ENCODE measurements around the gene CMTR2.
A peak's percentile ranks its signal among the peaks of the same experiment; 100 is the strongest.
"Not testable (repeated sequence)": the region's sequence is repeated elsewhere in the genome, so short reads cannot be mapped to it uniquely, and the experiment has no call there.

Gene CMTR2, protein sequence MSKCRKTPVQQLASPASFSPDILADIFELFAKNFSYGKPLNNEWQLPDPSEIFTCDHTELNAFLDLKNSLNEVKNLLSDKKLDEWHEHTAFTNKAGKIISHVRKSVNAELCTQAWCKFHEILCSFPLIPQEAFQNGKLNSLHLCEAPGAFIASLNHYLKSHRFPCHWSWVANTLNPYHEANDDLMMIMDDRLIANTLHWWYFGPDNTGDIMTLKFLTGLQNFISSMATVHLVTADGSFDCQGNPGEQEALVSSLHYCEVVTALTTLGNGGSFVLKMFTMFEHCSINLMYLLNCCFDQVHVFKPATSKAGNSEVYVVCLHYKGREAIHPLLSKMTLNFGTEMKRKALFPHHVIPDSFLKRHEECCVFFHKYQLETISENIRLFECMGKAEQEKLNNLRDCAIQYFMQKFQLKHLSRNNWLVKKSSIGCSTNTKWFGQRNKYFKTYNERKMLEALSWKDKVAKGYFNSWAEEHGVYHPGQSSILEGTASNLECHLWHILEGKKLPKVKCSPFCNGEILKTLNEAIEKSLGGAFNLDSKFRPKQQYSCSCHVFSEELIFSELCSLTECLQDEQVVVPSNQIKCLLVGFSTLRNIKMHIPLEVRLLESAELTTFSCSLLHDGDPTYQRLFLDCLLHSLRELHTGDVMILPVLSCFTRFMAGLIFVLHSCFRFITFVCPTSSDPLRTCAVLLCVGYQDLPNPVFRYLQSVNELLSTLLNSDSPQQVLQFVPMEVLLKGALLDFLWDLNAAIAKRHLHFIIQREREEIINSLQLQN

DNA sequence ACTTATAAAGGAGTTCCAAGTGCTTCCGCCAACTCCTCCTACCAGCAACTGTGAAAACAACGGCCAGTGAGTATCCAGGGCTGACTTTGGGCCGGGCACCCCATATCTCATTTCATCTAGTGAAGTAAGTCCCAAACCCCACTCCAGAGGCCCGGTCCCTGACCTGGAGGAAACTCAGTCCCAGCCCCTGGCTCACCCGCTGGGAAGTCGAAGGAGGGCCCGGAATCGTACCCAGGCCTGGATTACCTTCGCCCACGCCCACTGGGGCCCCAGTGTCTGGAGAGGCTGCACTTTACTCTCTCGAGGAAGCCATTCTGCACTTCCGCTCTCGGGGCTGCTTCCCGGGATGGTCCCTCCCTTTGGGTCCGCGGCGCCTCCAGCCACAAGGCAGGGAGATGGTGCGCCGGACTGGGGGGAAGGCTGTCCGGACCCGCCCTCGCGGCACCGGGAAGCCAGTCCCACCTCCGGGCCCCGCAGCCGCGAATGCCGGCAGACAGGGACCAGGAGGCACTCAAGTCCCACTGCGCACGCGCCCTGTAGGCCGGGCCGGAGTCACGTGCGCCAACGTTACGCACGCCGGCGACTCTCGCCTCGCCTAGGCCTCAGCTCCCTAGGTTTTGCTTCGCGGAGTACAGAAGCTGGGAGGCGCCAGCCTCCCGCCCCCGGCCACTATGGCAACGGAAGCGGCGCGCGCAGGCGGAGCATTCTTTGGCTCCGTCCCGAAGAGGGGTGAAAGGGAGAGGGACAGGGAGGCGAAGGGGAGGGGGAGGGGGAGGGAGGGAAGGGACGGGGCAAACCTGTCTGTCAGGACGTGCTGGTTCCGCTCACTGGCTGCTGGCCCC, at the start of gene CMTR2:
Gene CMTR2 (minus strand): TSS at position 513 of the 842 bp plus-strand sequence. CDS start 3,482 bp downstream, outside the sequence.
- peak; percentile 99 for DNase-seq

DNA sequence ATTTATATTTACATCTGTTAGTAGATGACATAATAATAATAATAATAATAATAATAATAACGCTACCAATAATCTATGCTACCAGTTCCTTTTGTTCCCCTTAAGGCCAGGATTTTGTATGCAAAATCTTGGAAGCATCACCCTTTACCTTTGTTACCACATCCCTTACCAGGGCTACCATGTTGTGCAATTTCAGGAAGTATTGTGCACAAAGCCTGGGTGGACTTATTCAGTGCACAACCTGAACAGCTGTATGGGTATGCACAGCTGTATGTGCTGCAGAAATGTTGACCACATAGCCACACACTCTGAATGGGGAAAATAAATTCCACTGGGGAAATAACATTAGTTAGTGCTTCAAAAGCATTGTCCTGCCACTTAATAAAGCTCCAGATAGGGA, 49.4 kb upstream of the CMTR2 start:
- no peak for DNase-seq

DNA sequence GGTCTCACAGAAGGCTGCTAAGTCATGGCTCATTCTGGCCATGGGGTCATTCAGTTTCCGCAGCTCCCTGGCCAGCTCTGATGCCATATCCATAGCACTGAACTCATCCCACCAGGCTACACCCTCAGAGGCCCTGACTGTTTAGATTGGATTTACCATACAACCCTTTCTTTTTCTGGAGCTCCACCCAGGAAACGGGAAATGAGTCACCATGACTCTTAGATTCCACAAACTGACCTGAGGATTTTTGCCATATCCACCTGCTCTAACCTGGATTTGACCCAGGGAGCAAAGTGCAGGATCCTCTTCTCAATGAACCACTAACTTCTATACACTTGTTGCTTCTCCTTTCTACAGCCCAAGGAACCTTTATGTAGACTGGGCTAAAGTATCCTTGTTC, 49.0 kb upstream of the CMTR2 start:
- no peak for DNase-seq

DNA sequence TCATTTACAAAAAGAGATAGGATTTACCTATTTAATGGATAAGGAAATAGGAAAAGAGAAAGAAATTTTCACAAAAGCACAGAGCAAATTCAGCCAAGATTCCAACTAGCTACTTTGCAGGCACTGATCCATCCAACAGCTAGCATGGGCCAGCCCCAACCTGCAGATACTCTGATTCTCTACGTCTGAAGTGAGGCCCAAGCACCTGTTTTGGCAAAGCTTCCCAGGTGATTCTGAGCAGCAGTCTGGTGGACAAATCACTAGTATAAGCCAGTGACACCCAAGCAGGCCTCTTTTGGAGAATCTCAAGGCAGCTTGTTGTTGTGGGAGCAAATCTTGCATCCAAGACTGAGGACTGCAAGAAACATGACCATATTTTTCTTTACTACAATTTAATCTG, 48.4 kb upstream of the CMTR2 start:
- no peak for DNase-seq

DNA sequence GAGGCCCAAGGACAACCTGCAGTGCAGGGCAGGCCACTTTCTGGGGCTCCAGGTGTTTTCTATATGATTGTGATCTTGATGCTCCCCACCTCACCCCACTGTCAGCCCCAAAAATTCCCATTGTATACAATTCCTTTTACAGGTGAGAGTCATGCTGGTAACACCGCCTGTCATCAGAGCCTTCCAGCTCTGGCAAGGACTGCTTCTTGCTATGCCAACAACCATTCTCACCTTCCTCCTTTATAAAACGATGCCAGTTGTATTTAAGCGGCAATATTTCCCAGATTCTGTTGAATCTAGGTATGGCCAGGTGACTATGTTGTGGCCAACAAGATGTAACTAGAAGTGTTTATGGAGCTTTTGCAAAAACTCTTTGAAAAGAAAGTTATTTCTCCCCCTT, 38.9 kb upstream of the CMTR2 start:
- no peak for DNase-seq

DNA sequence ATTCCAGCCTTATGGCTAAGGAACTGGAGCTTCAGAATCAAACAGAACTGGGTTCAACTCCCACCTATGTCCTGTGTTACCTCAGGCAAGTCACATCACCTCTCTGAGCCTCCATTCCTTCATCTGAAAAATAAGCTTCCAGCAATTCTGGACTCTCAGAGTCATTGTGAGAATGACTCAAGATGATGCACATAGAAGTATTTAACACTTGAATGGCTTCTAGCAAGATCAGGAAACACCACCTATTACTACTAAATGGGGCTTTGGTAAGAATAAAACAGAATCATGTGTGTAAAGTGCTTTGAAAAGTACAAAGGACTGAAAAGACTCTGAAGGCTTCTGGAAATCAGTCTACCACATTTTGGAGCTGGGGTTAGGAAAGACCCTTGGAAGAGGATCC, 38.5 kb upstream of the CMTR2 start:
- no peak for DNase-seq

DNA sequence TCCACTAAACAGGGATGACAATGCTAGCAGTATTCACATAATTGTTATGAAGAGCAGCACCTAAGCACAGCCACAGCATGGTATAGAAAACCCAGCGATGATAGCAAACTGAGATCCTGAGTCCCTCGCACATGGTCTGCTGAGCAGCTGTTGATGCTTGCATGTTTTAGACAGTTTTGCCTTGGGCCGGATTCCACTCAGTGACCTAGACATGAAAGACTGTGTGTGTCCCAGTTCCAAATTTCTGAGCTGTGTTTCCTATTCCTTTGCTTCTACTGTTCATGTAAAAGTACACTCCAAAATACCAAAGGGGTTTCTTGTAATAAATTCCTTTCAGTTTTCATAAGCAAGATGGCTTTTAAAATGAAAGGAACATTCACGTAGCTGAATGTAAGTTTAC, 30.8 kb upstream of the CMTR2 start:
- DNase-seq = no peak

DNA sequence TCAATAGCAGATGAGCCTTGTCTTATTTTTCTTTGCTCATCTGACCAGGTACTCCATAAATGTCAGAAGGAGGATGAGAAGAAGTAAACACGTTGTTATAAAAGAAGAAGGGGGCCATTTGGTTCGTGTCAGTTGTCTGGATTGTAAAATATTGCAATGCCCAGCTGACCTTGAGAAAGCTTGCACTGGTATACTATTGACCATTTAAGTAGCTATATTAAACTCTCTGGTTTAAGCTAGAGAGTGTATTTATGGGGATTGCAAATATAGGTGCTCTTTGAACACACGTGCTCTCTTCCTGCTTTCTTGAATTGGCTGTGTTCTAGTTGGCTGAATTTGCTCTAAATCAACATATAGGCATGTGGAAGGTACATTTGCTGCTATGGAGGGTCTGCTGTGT, 26.1 kb upstream of the CMTR2 start:
- DNase-seq = no peak

DNA sequence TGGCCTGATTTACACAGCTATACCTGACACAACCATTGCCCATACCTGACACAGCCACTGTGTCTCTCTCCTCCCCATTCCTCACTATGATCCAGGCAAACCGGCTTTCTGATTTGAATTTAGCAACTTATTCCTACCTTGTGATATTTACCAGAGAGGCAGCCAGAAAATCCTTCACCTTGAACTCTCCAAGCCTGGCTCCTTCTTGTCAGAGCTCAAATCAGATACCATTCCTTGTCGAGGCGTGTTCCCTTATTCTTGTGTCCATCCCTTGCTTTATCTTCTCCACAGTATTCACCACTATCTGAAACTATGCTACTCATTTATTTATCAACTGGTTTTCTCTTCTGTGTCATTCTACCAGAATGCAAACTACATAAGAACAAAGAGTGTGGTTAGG, 24.4 kb upstream of the CMTR2 start:
- not testable (repeated sequence) for DNase-seq

DNA sequence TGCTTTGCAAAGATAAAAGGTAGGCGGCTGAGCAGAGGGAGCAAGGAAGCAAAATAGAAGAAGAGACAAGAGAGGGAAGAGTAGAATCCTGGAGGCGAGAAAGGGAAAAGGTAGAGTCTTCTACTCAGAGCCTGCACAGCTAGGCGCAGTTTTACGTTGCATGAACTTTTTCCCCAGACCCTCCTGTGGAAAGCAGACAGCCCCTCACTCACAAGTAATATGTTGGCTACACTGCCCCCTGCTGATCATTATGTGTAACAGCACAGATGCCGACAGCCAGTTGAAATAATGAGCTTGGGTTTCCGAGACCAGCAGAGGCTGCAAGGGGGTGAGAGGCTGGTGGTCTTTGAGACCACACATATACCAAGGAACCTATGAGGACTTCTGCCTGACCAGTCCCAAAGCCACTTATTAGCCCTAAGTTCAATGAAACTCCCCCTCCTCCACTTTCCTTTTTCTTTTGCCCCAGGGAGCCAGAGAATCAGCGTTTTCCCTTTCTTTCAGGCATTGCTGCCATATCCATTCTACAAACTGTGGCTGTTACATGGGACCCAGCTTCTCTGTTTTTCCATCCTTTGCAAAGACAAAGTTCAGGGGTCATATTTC, 22.5 kb upstream of the CMTR2 start:
- peak; percentile 45 for DNase-seq

DNA sequence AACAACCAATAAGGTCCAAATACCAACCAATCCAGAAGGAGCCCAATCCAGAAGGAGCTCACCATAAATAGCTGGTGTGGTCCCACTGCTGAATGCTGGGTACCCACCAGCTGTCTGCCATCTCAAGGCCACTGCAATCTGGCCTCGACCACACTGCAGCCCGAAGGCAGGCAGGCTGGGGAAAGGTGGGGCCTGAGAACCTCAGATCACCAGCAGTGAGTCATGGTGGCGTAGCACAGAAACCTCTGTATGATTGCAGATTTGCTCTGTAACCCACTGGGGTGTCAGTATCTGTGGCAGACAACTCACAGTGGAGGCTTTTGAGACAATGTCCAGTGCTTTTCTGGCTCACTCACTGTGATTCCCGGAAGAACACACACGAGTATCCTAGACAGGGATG, 14.7 kb upstream of the CMTR2 start:
- DNase-seq = no peak

DNA sequence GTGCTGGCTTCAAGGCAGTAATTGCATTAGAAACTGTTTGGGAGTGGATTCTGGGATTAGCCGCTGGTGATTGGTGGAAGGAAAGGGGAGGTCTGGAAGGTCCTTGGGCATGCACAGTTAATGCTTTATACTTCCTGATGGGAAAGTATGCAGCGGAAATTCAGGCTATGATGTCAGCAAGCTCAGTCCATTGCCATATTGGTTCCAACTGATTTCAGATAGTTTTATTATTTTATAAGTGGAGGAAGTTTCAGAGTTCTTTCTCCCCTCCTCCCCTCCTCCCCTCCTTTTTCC, 8.1 kb upstream of the CMTR2 start:
- no peak for DNase-seq

DNA sequence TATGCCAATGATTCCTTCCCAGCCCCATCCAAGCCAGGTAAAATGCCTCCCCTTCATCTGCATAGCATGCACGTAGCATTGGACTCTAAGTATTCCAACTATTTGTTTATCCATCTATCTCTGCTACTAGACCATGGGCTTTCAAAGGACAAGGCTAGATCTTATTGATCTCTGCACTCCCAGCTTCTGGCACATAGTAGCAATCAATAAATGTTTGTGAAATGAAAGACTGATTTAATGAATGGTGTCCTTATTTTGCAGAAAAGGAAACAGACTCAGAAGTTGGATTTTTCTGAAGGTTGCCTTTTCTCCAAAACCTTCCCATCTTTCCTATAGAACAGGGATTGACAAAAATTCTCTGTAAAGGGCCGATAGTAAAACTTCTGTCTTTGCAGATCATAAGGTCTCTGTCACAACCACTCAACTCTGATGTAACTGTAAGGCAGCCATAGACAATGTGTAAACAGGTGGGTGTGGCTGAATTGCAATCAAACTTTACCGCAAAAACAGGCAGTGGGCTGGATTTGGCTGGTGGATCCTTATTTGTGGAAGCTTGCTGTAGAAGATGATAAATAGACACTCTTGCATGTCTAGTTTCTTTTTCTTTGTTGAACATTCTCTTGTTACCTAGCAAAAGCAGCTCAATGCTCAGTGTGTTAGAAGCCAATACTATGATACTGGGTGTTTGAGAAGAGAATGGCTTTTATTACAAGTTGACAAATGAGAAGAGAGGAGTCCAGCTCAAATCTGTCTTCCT, 7.6 kb upstream of the CMTR2 start:
- DNase-seq = no peak

DNA sequence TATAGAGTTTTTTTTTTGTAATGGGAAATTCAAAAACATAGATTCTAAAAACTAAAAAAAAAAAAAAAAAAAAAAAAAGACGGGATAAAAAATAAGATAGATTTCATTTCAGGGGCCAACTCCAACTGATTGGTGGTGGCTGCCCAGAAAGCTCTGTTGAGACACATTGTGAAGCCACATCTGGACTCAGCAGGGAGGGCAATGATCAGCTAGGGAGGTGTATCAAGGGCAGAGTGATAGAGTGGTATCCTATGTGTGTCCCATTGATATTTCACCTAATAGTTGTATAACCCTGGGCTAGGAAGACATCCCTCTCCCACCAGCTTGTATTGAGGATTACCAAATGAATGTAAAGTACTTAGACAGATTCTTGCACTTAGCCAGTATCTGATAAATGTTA, 6.7 kb upstream of the CMTR2 start:
- DNase-seq = no peak

DNA sequence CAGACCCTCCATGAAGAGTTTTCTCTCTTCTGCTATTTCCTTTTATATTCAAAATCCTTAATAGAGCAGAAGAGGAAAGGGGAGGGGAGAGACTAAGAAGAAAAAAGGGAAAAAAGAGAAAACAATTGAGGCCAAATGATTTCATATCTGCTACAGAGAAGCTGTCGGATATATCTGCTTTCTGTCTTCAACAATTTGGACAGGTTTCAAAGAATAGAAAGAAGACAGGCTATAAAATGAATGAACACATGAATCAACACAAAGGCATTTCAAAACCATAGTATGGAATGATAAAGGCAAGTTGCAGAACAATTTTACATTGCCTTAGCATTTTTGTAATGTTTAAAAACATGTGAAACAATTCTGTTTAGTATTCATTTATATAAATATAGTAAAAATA, 4.7 kb upstream of the CMTR2 start:
- DNase-seq = no peak

DNA sequence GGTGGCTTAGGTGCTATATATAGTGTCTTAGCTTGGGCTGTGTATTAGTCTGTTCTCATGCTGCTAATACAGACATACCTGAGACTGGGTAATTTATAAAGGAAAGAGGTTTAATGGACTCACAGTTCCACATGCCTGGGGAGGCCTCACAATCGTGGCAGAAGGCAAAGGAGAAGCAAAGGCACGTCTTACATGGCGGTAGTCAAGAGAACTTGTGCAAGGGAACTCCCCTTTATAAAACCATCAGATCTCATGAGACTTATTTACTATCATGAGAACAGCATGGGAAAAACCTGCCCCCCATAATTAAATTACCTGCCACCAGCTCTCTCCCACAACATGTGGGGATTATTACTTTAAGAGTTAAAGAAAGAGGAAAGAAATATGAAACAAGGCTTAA, 2.9 kb upstream of the CMTR2 start:
- not testable (repeated sequence) for DNase-seq

DNA sequence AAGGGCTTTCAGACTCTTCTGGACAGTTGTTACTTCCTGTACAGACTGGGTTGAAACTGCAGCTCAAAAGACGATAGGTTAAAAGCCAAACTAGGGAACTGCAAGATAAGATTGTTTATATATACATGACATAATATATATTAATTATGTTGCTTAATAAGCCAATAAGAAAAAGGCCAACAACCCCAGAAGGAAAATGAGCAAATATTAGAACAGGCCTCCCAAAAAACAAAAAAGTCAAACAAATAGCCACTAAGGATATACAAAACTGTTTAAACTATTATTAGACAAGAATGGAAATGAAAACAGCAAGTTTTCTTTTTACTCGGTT, 495 bp upstream of the CMTR2 start:
- no peak for DNase-seq

DNA sequence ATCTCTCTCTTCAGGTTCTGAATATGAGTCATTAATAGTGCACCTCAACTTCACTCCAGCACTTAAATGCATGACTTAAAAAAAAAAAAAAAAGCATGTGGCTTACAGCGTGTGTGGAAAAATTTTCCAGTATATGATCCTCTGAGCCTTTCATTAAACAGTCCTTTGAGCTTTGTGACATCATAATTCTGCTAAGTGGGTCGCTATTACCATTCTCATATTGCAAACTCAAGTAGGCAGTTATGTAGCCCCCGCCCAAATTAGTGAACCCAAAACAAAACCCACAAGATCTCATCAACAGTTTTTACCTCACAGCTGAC, 672 bp downstream of the CMTR2 start:
- DNase-seq = no peak

DNA sequence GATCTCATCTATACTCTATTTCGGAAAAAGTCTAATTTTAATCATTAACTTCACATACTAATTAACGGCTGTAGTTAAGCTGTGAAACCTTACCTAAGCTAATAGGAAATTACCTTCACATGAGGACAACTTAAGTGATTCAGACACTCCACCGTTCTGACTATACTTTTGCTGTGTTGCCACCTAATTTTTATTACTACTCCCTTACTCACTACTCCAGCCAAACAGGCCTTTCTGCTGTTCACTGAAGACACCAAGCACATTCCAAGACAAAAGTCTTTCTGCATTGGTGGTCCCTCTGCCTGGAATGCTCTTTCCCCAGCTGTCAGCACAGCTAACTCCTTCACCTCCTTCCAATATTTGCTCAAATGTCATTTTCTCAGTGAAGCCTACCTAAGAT, 1.3 kb downstream of the CMTR2 start:
- no peak for DNase-seq

DNA sequence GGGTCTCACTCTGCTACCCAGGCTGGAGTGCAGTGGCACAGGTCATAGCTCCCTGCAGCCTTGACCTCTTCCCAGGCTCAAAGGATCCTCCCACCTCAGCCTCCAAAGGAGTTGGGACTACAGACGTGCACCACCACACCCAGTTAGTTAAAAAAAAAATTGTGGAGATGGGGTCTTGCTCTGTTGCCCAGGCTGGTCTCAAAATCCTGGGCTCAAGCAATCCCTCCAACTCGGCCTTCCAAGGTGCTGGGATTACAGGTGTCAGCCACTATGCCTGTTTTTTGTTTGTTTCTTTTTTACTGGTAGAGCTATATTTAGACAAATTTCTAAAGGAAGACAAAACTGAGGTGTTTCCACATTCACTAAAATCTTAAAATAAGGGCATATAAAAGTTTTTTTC, 1.7 kb downstream of the CMTR2 start:
- no peak for DNase-seq

DNA sequence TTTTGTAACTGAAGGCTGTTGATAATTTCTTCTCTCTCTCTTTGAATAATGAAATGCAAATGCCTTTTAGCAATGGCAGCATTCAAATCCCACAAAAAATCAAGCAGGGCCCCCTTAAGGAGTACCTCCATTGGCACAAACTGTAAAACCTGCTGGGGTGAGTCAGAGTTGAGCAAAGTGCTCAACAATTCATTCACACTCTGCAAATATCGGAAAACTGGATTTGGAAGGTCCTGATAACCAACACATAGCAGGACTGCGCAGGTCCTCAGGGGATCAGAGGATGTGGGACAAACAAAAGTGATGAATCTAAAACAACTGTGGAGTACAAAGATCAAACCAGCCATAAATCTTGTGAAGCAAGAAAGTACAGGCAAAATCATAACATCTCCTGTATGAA, 5.6 kb downstream of the CMTR2 start:
- no peak for DNase-seq

DNA sequence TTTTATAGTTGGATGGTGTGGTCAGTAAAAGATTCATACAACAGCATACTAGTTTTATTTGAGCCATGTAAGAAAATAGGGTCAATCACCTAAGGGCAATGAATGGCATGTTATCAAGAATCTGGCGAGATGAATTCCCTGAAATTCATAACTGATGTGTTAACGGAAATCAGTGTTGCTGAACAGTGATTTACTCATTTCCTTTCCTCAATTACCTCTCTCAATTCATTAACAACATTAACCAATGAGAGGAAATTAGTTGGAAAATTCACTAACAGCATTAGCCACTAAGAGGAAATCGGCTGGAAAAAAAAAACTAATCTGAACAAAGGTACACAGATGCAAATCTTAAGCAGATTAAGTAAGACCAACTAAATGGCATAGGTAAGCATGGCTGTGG, 6.3 kb downstream of the CMTR2 start:
- DNase-seq = no peak
